ENCODE results near the gene EIF3M.
A peak's percentile ranks its signal among the peaks of the same experiment; 100 is the strongest.

The EIF3M gene

DNA sequence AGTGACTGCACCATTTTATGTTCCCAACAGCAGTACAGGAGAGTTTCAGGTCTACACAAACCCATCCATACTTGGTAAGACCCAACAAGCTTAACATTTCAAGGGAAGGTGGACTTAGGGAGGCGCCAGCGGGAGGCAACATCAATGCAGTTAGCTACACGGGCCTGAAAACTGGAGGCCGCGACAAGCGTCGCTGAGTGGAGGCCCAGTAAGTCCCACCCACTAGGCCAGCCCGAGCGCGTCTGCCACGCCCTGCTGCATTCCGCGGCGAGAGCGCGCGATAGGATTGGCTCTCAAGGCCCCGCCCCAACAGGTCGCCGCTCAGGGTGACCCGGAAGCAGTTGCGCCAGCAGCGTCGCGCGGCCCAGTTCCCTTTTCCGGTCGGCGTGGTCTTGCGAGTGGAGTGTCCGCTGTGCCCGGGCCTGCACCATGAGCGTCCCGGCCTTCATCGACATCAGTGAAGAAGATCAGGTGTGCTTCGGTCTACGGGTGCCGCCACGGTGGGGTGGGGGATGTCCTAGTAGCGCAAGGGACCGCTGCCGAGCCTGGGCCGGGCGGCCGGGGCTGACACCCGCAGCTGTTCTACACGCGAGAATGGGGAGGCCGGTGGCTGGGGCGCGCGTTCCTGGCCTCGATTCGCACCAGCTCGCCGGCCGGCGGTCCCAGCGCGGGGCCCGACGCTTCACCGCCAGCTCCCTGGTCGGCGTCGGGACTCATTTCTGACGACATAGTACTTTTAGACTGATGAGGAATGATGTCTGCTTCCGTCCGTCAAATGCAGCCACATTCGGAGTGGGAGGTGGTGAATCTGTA, at the start of gene EIF3M:
Gene EIF3M, plus strand, starts transcription at position 373 of the 813 bp plus-strand sequence. Its CDS starts 57 bp downstream, at position 430.
- DNase-seq (ENCODE audit: low read depth), result peak; percentile 99
- TF ChIP-seq, protein P1, sequence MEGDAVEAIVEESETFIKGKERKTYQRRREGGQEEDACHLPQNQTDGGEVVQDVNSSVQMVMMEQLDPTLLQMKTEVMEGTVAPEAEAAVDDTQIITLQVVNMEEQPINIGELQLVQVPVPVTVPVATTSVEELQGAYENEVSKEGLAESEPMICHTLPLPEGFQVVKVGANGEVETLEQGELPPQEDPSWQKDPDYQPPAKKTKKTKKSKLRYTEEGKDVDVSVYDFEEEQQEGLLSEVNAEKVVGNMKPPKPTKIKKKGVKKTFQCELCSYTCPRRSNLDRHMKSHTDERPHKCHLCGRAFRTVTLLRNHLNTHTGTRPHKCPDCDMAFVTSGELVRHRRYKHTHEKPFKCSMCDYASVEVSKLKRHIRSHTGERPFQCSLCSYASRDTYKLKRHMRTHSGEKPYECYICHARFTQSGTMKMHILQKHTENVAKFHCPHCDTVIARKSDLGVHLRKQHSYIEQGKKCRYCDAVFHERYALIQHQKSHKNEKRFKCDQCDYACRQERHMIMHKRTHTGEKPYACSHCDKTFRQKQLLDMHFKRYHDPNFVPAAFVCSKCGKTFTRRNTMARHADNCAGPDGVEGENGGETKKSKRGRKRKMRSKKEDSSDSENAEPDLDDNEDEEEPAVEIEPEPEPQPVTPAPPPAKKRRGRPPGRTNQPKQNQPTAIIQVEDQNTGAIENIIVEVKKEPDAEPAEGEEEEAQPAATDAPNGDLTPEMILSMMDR (IDR thresholded peaks at IDR 0.05; ENCODE audit: insufficient read depth, low read depth, low read length, missing control alignments), result no peak
- peak within 1 kb of the TSS; percentile 88 for H3K4me3 ChIP-seq (ENCODE audit: low read length)

GRCh38 chr11:32538804-32539203, 44.8 kb upstream of the EIF3M start:
- TF ChIP-seq, protein P1 (IDR thresholded peaks at IDR 0.05; ENCODE audit: insufficient read depth, low read depth, low read length, missing control alignments), result no peak
- DNase-seq (ENCODE audit: low read depth), result no peak
- H3K4me3 ChIP-seq (ENCODE audit: low read length), result no peak overlapping the region

- H3K4me3 ChIP-seq (ENCODE audit: low read length), result no peak overlapping the region
- DNase-seq (ENCODE audit: low read depth), result no peak
- TF ChIP-seq, protein P1 (IDR thresholded peaks at IDR 0.05; ENCODE audit: insufficient read depth, low read depth, low read length, missing control alignments), result no peak
These were observed 33.9 kb upstream of the EIF3M start for GRCh38 chr11:32549611-32550187.

DNA sequence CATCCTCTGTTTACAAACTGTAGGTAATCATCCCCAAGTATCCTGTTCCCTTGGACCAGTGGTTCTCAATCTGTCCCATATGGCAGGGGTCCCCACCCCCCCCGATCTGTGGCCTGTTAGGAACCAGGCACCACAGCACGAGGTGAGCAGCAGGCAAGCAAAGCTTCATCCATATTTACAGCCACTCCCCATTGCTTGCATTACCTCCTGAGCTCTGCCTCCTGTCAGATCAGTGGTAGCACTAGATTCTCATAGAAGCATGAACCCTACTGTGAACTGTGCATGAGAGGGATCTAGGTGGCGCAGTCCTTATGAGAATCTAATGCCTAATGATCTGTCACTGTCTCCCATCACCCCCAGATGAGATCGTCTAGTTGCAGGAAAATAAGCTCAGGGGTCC, 33.4 kb upstream of the EIF3M start:
- DNase-seq (ENCODE audit: low read depth), result no peak
- TF ChIP-seq, protein P1 (IDR thresholded peaks at IDR 0.05; ENCODE audit: insufficient read depth, low read depth, low read length, missing control alignments), result no peak
- H3K4me3 ChIP-seq (ENCODE audit: low read length), result no peak overlapping the region

GRCh38 chr11:32555091-32555490, 28.5 kb upstream of the EIF3M start:
- no peak for DNase-seq (ENCODE audit: low read depth)
- TF ChIP-seq, protein P1 (IDR thresholded peaks at IDR 0.05; ENCODE audit: insufficient read depth, low read depth, low read length, missing control alignments), result no peak
- no peak overlapping the region for H3K4me3 ChIP-seq (ENCODE audit: low read length)

DNA sequence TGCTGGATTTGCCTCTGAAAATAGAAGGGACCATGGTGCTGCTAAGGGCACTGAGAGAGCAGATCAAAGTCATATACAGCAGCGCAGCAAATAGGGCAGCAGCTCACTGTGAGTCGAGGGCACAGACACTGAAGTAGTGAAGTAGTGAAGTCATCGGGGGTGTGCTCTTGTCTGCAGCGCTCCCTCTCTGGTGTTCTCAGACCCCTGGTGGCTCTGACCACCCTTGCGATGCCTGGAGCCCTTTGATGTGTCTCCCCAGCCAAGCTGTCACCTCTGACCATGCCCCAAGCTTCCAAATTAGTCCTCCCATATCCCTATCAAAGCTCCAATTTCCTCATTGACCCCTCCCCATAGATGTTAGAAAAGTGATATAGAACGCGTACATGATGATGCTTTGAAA, 27.7 kb upstream of the EIF3M start:
- no peak overlapping the region for H3K4me3 ChIP-seq (ENCODE audit: low read length)
- no peak for DNase-seq (ENCODE audit: low read depth)

More for the DNA sequence above, 27.7 kb upstream of the EIF3M start:
- TF ChIP-seq, protein P1 (IDR thresholded peaks at IDR 0.05; ENCODE audit: insufficient read depth, low read depth, low read length, missing control alignments), result no peak

Measured in epithelial cell of esophagus (primary cell).